Breast epithelium (tissue), 3 donors: ENCODE measurements around the gene CYTIP.

ENCODE experiments used
- CTCF ChIP-seq, 3 donors: fragments of 450-650 bp; IDR thresholded peaks; one replicate each; pipeline ENCODE4 v1.5.1; 2016 to 2017; ENCODE audit warnings: antibody characterized with exemption in 3 of 3, mild to moderate bottlenecking in 3 of 3, moderate library complexity in 3 of 3
- POLR2A ChIP-seq: fragments of 450-650 bp; IDR thresholded peaks from one replicate; pipeline ENCODE4 v1.6.1; 2016; ENCODE audit warnings: antibody characterized with exemption, mild to moderate bottlenecking, moderate library complexity

GRCh38 chr2:157433394-157433793 lies 10.5 kb downstream of the CYTIP start:
- TF ChIP-seq CTCF (IDR thresholded peaks at IDR 0.05) (no peak), POLR2A (no peak)
